ENCODE results near the gene CD28.
"Not testable (repeated sequence)": the region's sequence is repeated elsewhere in the genome, so short reads cannot be mapped to it uniquely, and the experiment has no call there.

CD28 gene

DNA sequence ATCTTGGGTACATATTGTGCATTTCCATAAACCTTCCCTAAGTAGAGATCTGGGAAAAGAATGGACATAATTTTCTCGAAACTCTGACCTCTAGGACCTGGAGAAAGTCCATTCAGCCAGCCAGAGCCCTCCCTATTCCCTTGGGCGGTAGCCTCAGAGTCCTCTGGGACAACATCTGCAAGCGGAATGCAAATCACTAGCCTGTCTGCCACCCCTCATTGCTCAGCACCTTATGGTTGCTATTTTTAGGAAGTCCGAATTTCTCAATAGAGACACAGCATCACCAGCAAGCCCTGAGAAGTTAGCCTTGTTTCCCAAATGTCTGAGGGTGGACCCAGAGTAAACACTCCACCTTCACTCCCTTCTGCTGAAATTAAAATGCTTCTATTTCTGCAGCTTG, 17.6 kb upstream of the CD28 start:
- DNase-seq = no peak

DNA sequence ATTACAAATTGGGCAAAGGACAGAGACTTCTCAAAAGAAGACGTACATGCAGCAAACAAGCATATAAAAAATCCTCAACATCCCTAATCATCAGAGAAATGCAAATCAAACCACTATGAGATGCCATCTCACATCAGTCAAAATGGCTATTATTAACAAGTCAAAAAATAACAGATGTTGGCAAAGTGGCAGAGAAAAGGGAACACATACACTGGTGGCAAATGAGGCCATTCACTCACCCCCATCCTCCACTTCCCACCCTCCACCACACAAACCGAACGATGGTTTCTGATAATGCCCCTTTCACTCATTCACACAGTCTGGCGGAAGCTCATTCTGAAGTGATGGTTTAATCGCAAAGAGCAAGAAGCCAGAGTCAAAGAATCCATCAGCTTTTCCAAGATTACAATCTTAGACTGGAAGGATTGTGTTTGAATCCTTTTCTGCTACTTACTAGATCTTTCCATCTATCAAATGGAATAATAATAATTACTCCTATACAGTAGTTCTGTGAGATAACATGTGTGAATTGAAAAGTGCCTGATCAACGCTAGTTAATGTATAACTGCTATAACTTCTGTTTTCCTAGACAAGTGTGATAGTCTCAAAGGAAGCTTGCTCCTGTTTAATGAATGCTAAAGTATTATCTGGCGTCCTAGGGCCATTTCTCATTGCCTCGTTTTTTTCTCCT, 16.9 kb upstream of the CD28 start:
- no peak for DNase-seq

DNA sequence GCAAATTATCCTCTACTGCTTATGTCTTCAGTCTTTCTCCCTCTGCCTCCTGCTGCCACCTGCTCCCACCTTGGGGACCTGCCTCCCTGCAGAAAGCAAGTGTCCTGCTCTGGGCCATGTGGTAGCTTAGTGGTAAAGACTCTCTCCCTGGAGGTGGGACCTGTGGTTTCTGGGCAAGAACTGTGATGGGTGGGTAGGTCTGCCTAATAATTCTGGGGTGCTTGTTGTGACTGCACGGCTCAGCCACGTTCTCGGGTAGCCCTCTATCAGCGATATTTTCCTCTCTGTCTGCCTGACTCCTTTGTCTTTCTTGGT, 16.4 kb upstream of the CD28 start:
- DNase-seq = no peak

DNA sequence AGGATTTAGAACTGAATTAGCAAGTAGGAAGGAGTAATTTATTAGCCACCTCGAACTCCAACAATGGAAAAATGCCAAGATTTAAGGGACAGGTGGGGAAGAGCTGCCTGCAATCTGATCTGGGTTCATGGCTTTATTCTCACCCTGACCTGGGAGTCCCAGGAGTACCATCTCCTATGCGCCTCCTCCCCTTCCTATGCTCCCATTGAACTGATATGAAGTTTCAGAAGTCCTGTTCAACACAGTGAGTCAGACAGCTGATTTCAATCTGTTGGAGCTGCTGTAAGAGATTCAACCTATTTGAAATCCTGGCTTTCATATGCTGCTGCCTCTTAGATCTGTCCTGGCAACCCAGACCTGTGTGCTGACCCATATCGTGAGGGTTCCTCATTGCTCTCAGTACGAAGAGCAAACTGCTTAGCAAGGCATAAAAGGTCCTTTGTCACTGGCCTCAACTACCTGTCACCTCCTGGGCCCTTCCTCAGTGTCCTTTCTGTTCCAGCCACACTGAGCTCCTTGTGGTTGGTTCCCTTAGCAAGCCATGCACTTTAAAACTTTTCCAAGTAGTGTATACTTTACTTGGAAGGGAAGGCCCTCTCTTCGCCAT, 15.9 kb upstream of the CD28 start:
- no peak for DNase-seq

DNA sequence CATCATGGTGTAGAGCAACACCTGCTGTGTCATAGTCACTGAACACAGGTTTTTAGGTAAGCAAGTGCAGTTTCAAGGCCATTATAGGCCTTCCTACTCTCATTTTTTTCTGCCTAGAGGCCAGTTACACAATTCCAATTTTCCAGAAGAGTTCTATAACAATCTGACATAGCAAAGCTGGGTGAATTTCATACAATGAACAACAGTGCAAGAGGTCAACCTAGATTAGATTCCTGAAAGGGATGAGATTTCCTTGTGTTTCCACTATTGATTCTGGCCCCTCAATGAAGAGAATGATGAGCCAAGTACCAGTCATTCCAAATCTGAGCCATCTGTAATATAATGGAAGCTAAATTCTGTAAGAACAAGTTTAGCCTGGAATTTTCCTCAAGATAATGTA, 15.3 kb upstream of the CD28 start:
- DNase-seq = no peak

DNA sequence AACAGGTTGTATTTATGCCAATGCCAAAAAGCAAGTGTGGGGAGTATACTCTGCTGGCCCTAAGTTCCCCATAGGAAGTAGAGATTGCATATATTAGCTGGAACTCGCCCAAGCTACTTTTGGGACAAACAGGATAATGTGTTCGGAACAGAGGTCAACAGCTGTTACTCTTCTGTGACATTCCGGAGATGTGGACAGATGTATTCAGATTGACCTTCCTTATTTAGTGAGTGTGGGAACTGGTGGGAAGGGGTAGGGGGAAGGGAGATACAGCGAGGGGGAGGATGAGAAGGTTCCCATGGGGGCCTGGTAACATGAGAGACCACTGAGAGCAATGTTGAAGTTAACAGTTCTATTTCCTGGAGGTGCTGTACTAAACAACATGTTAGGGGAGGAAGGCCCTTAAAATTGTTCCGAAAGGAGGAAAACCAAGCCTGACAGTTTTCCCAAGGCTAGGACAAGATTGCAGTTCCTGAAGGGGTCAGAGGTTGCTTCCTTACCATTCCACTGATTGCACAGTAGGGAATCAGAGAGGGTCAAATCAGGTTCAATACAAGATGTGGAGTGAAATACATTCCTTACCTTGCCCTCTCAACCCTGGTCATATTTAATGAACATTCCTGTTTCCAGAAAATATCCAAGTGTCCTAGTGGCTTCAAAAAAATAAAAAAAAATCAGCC, 14.3 kb upstream of the CD28 start:
- no peak for DNase-seq

DNA sequence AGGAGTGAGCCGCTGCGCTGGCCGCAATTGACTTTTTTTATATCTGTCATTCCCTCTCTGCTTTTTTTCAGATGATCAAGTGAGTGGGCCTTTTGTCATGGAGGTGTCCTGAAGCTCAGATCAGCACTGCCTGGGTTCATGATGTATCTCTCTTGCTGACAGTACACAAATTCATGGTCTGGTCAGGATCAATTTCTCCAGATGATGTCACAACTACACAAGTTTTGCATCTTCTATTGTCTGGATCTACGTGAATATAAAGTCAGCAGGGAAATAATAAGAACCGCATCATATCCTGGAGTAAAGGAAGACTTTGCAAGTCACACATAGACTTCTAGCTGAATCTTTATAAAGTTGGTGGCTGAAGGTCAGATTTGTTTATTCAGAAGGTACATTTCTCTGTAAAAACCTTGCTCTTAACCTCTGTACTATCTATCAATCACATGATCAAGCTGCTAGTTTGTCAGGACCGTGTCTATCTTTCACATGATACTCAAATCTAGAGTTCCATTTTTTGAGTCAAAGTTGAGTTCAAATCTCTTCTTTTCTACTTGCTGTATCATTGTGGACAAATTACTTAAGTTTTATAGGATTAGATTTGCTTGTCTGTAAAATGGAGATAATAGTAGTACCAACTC, 13.1 kb upstream of the CD28 start:
- no peak for DNase-seq

DNA sequence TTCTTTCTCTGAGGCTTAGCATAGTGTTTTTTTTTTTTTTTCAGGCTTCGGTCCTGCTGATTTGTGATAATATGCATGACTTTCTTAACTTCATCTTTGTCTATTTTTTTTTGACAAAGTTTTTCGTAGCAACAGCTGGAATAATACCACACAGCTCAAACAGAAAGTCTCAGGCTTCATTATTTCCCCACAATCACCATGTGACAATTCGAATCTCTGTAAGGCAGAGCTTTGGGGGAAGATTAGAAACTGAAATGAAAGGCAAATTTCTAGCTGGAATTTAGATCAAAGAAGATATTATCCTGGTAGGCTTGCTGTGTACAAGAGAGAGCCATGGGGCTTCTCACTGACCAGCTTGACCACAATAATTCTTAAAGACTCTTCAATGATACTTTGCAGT, 12.2 kb upstream of the CD28 start:
- no peak for DNase-seq

DNA sequence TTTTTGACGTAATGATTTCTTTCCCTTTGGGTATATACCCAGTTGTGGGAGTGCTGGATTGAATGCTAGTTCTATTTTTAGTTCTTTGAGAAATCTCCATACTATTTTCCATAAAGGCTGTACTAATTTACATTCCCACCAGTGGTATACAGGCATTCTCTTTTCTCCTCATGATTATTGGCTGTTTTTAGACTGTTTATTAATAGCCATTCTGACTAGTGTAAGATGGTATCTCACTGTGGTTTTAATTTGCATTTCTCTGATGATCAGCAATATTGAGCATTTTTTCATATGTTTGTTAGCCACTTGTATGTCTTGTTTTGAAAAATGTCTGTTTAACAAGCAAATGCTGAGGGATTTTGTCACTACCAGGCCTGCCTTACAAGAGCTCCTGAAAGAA, 9.2 kb upstream of the CD28 start:
- DNase-seq = no peak

DNA sequence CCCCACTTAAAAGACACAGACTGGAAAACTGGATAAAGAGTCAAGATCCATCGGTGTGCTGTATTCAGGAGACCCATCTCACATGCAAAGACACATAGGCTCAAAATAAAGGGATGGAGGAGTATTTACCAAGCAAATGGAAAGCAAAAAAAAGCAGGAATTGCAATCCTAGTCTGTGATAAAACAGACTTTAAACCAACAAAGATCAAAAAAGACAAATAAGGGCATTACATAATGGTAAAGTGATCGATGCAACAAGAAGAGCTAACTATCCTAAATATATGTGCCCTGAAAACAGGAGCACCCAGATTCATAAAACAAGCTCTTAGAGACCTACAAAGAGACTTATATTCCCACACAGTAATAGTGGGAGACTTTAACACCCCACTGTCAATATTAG, 8.7 kb upstream of the CD28 start:
- not testable (repeated sequence) for DNase-seq

DNA sequence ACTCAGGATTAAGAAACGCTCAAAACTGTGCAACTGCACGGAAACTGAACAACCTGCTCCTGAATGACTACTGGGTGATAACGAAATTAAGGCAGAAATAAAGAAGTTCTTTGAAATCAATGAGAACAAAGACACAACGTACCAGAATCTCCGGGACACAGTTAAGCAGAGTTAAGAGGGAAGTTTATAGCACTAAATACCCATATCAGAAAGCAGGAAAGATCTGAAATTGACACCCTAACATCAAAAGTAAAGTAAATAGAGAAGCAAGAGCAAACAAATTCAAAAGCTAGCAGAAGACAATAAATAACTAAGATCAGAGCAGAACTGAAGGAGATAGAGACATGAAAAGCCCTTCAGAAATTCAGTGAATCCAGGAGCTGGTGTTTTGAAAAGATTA, 8.0 kb upstream of the CD28 start:
- DNase-seq = not testable (repeated sequence)

DNA sequence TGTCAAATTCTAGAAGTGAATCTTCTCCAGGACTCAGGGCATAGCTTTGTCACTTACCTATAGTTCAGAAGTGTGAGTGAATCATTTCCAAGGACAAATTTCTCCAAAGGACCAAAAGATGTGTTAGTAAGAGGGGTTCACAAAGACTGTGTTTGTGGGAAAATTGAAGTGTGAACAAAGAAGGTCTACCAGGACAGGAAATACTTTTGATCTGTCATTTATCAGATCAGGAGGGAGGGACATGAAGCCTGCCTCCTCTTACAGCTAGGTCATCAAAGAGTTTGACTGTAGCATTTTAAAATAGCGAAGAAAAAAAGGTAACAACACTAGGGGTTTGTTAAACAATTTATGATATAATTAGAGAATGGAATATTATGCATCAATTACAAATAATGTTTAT, 2.0 kb upstream of the CD28 start:
- no peak for DNase-seq

DNA sequence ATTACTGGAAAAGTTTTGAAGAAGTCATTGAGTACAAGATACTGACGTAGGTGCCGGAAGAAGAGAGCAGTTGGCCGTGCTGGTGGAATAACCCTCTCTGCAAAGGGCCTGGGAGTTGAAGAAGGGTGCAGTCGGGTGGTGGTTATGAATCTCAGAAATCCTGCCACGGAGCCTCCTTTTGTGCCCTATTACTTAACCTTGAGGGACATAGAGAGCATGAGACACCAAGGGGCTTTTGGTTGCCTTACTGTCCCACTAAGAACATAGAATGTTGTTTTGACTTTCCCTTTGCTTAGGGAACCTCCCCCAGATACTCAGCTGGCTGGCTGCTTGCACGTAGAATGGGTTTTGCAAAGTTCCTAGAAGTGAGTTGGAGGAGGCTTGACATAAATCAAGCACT, 1.3 kb upstream of the CD28 start:
- no peak for DNase-seq

DNA sequence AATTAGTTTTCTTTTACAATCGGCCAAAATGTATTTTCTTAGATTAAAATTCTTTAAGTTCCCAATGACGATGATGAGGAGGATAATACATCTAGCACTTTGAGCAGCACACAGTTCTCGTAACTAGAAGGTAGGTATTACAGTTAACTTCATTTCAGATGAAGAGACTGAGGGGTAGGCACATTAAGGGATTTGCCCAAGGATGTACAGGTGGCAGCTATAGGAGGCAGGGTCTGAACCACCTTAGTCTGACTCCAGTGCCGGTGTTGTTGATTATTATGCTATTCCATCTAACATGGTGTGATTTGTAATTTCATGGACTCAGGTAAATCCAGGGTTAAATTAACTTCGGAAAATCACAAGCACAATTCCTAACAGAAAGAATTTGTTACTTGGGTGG, 1.1 kb downstream of the CD28 start:
- DNase-seq = no peak

DNA sequence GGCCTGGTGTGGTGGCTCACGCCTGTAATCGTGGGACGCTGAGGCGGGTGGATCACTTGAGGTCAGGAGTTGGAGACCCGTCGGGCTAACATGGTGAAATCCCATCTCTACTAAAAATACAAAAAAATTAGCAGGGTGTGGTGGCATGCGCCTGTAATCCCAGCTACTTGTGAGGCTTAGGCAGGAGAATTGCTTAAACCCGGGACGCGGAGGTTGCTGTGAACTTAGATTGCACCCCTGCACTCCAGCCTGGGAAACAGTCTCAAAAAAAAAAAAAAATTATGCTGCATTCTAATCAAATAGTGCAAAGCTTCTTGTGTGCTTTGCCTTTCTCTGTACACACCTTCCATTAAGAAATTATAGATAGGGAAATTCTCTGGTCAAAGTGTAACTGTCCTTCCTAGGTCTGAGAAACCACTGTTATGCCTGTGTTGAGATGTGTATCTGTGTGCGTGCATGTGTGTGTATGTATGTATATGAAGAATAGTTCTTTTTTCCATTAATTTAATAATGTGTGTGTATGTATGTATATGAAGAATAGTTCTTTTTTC, 2.5 kb downstream of the CD28 start:
- no peak for DNase-seq

DNA sequence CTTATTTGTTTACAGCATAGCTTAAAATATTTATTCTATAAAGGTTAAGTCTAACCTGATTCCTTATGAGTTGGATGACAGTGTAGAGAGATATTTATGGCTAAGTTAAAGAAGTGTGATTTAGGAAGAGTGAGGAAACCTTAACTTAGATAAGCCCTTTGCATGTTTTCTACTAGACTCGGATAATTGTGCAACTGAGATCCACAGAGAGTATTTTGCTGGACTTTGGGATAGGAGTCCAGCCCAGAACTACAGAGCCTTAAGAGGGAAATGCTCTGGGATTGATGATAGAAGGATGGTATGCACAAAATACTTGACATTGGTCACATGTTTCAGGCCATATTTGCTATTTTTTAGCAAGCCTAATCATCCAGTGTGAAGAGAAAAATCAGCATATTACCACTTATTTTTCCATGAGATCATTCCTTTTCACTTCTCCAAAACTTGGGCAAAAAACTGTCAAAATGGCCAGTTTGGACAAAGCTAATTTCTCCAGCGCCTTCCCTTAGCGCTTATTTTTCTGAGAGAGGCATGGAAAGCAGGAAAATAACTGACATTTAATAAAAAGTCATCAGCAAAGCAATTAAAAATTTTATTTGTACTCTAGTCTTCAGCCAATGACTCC, 3.1 kb downstream of the CD28 start:
- no peak for DNase-seq

DNA sequence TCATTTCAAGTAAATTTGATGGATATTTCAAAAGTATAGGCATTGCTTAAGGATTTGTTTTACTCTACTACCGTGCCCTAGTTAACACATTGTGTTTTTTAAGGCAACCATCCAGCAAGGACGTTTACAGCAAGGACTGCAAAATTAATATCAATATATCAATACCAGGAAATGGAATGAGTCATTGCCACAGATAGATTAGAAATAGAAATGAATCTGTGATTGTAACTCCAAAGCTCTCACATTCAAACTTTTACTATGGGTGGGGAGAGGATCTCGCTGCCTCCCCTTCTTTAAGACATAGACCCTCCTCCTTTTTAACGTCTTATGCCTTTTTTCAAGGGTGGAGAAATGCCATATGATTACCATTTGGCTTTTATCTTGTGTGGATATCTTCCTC, 3.8 kb downstream of the CD28 start:
- DNase-seq = no peak

DNA sequence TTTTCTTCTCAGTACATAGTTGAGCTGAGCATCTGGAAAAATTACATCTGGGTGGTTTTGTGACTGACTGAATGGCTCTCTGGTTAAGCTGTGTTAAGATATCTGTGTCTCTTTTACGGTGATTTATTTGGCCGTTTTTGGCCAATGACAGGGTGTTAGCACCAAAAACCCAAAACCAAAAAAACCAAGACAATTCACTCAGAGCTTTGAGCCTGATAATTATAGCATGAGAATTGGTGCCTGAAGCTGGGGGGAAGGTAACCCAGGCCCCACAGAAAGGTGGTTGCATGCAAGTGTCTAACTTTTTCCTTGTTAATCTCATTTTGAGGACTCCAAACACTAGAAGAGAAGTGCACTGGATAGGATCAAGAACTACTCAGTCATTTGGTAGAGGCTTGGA, 4.5 kb downstream of the CD28 start:
- DNase-seq = no peak

DNA sequence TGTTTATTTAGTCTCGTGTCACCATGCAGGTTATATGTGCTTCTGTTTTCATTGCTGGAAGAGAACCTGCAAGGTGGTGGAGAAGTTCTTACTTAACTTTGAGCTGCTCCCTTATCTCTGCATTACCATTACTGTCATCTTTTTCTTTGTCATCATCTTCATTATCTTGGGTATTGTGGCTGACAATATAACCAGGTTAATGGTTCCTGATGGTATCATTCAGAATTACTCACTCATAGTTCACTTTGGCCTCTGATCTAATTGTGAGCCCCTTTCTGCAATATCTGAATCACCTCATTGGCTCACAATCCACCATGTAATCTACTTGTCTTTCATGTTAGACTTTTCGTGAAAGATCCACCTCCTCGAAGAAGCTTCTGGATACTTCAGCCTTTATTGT, 5.0 kb downstream of the CD28 start:
- DNase-seq = no peak

DNA sequence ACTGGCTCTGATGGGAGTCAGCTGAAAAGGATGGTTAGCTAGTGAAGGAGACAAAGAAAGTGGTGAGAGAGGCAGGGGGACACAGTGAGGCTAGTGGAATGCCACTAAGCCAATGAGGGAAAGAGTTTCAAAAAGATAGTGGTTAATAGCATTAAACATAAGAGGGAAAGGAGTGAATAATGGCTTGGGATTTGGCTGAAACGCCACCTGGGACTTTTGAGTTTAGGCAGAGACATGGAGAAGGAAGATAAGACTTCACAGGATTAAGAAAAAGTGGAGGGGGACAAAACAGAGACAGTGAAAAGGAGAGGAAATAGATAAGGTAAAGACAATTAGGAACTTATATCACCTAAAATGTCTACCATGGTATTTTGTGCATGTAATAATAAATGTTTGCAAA, 6.9 kb downstream of the CD28 start:
- DNase-seq = no peak

DNA sequence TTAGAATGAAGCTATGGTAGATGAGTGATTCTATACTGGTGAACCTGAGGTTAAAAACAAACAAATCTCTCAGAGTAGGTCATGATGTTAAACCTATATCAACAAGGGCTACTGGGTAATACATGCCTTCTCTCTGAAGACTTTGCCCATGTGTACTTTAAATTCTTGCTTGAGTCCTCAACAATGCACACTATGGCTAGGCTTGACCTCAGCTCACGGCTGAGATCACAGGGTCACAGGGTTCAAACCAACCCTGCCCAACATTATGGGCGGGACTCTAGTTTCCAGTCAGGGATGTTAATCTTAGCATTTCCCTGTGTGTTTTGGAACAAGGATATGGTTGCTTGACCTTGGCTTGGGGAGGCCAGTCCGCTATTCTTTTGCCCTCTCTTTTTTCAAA, 7.7 kb downstream of the CD28 start:
- no peak for DNase-seq

DNA sequence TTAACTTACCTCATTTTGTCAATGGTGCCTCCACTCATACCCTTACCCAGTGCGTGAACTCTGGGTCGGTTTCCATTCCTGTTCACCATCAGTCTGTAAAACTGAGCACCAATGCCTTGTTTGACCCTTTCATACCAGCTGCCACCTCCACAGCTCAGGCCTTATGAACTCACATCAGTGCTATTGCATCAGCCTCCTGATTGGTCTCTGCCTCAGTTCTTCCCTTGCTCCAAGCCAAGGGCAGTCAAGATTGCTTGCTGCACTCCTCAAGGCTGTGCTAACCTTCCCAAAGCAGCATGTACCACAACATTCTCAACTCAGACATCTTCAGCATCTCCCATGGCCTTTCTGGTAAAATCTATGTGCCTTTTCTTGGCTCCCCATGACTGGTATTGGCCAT, 9.3 kb downstream of the CD28 start:
- DNase-seq = no peak

DNA sequence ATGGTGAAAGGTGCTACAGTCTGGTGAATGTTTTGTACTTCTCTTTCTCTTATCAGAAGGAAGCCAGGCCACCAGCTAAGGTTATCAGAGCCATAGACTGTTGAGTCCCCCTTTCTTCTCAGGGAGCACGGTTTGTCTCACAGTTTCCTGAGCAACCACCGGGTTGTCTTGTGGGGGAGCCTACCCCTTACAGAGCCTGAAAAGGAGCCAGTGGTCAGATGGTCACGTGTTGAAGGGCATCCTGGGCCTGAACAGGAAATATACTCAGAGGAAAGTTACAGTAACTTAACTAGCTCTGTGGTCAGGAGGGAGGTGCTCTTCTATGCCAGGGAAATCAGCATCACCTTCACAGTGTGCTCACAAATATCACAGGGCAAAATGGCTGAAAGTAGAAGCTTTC, 11.6 kb downstream of the CD28 start:
- no peak for DNase-seq
